ENCODE data around the gene SLC38A7. TPM values are rescaled to one million over a fixed set of nuclear protein-coding genes. Genes with fewer than 3 reads are reported as not detected.
"Not testable (repeated sequence)": the region's sequence is repeated elsewhere in the genome, so short reads cannot be mapped to it uniquely, and the experiment has no call there.

Gene SLC38A7
- total RNA-seq, 2 experiments from 2014 or later, result 5.1 to 6.0 TPM

GRCh38 chr16:58665200-58665599 lies 19.4 kb downstream of the SLC38A7 start:
- H3K36me3 Mint-ChIP-seq (ENCODE audit: low read depth), result peaks cover 12% of the 10 kb centered on the region
- no peaks in the 10 kb centered on the region for H3K27me3 Mint-ChIP-seq
- no peak overlapping the region for H3K27ac Mint-ChIP-seq
- H3K4me1 Mint-ChIP-seq (ENCODE audit: low read depth), result no peaks in the 10 kb centered on the region
- H3K4me3 Mint-ChIP-seq, result no peak overlapping the region
- intact Hi-C loops (cut with micrococcal nuclease), result loop anchor here (10.0 kb wide), 1 partner anchor 160 kb away; the partner anchor contains the start of gene NDRG4
- CTCF ChIA-PET, result no interaction called here
- DNase-seq (no peak), ATAC-seq (no peak)
- POLR2A ChIA-PET, result no interaction called here
- TF ChIP-seq CTCF (IDR thresholded peaks at IDR 0.05), result no peak
- H3K9me3 Mint-ChIP-seq, result no peaks in the 10 kb centered on the region

DNA sequence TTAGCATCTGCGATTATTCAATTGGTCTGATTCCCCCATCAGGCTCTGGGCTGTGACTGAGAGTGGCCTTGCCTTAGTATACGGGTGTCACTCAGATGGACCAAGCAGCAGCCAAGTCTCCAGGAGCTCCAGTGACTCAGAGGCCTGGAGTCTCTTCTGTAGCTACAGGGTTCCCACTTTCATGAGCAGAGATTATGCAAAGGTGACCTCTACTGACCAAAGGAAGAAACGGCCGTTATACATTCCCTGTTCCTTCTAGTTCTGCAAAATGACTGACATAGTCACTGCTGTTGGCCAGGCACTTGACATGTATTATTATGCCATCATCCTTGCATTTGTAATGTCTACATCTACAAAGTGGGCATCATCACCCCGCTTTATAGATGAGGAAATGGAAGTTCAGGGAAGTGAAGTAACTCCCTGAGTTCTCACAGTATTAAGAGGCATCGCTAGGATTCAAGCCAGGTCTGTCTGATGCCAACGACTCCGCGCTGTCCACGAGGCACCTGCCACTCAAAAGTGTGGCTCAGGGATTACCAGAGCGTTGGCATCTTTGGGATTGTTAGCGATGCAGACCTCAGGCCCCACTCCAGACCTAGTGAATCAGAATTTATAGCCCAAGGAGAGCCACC lies 23.3 kb downstream of the SLC38A7 start:
- no peak for TF ChIP-seq CTCF (IDR thresholded peaks at IDR 0.05)
- Mint-ChIP-seq H3K27ac (no peak overlapping the region), H3K36me3 (ENCODE audit: low read depth) (no peaks in the 10 kb centered on the region), H3K27me3 (peaks cover 2% of the 10 kb centered on the region), H3K4me3 (no peak overlapping the region), H3K9me3 (no peaks in the 10 kb centered on the region), H3K4me1 (ENCODE audit: low read depth) (no peaks in the 10 kb centered on the region)
- CTCF ChIA-PET, result interaction anchor here (0.7 to 1.8 kb wide), 10 partner anchors 8 to 325 kb away, joined by 3 to 7 read pairs (median 5); partner anchors contain the start of gene SLC38A7
- POLR2A ChIA-PET, result no interaction called here
- ATAC-seq (peak; percentile 89), DNase-seq (peak; percentile 32)
- intact Hi-C loops (cut with micrococcal nuclease), result loop anchor here (10.0 kb wide), 1 partner anchor 157 kb away; the partner anchor contains the start of gene NDRG4

- H3K9me3 Mint-ChIP-seq; H3K4me1 Mint-ChIP-seq (ENCODE audit: low read depth); CTCF ChIA-PET; H3K4me3 Mint-ChIP-seq; H3K27me3 Mint-ChIP-seq; DNase-seq; H3K36me3 Mint-ChIP-seq (ENCODE audit: low read depth); ATAC-seq; H3K27ac Mint-ChIP-seq: not testable (repeated sequence)
- intact Hi-C loops (cut with micrococcal nuclease), result loop anchor here (10.0 kb wide), 1 partner anchor 155 kb away; the partner anchor contains the start of gene NDRG4
- POLR2A ChIA-PET, result interaction anchor here (0.7 kb wide), 1 partner anchor 31 kb away, joined by 3 read pairs; no protein-coding TSS in a partner anchor
Observed at GRCh38 chr16:58659911-58660310, 24.7 kb downstream of the SLC38A7 start.

GRCh38 chr16:58658796-58659211 lies 25.8 kb downstream of the SLC38A7 start:
- intact Hi-C loops (cut with micrococcal nuclease), result no loop called here
- POLR2A ChIA-PET, result no interaction called here
- H3K27me3 Mint-ChIP-seq, result peaks cover 2% of the 10 kb centered on the region
- no peaks in the 10 kb centered on the region for H3K4me1 Mint-ChIP-seq (ENCODE audit: low read depth)
- ATAC-seq (no peak), DNase-seq (no peak)
- no peak overlapping the region for H3K27ac Mint-ChIP-seq
- no peaks in the 10 kb centered on the region for H3K36me3 Mint-ChIP-seq (ENCODE audit: low read depth)
- no peaks in the 10 kb centered on the region for H3K9me3 Mint-ChIP-seq
- CTCF ChIA-PET, result interaction anchor here (0.8 kb wide), 1 partner anchor 97 kb away, joined by 4 read pairs; no protein-coding TSS in a partner anchor
- TF ChIP-seq CTCF (IDR thresholded peaks at IDR 0.05), result no peak
- no peak overlapping the region for H3K4me3 Mint-ChIP-seq

GRCh38 chr16:58656899-58657298 lies 27.7 kb downstream of the SLC38A7 start:
- Mint-ChIP-seq H3K9me3 (no peaks in the 10 kb centered on the region), H3K27ac (no peak overlapping the region), H3K4me3 (no peak overlapping the region), H3K36me3 (ENCODE audit: low read depth) (no peaks in the 10 kb centered on the region), H3K4me1 (ENCODE audit: low read depth) (no peaks in the 10 kb centered on the region), H3K27me3 (peaks cover 2% of the 10 kb centered on the region)
- TF ChIP-seq CTCF (IDR thresholded peaks at IDR 0.05), result no peak
- intact Hi-C loops (cut with micrococcal nuclease), result no loop called here
- ChIA-PET CTCF (no interaction called here), POLR2A (no interaction called here)
- ATAC-seq (no peak), DNase-seq (no peak)
